H1 (cell line): ENCODE measurements around the gene PRSS36. TPM values are rescaled to one million over a fixed set of nuclear protein-coding genes. Genes with fewer than 3 reads are reported as not detected.
A peak's percentile ranks its signal among the peaks of the same experiment; 100 is the strongest.

Experiments used
- BACH1 ChIP-seq: IDR thresholded peaks from 2 replicates; pipeline ENCODE4 v1.6.1; 2012; ENCODE audit warnings: low read length, improper control_type of control experiment
- CBX5 ChIP-seq: fragments of 300-800, 300-1000 bp; sonication (generic); IDR thresholded peaks from 2 replicates; pipeline ENCODE4 v1.7.1; 2016; ENCODE audit warnings: antibody characterized with exemption, low read length, low read depth
- GTF2F1 ChIP-seq: IDR thresholded peaks from 2 replicates; pipeline ENCODE4 v1.6.1; 2012; ENCODE audit warnings: low read depth, low read length, improper control_type of control experiment, borderline replicate concordance
- JUND ChIP-seq: IDR thresholded peaks from 2 replicates; pipeline ENCODE4 v1.6.1; 2011; ENCODE audit warnings: mild to moderate bottlenecking, improper control_type of control experiment, low read length
- NRF1 ChIP-seq: IDR thresholded peaks from 2 replicates; pipeline ENCODE4 v1.6.1; 2011; ENCODE audit warnings: mild to moderate bottlenecking, low read depth, low read length, improper control_type of control experiment
- POLR2AphosphoS5 ChIP-seq: IDR thresholded peaks from 2 replicates; pipeline ENCODE4 v1.6.1; 2011; ENCODE audit warnings: low read depth, low read length
- SAP30 ChIP-seq: fragments of 300-600 bp; sonication (generic); IDR thresholded peaks from 2 replicates; pipeline ENCODE4 v1.7.1; 2012; ENCODE audit warnings: low read length, moderate library complexity, mild to moderate bottlenecking, inconsistent platforms; ENCODE audit not compliant: insufficient read depth, insufficient replicate concordance
- SIN3A ChIP-seq, 2 experiments: IDR thresholded peaks in 1 of 2; conservative IDR thresholded peaks in 1 of 2; 2 replicates each; pipeline ENCODE4 v1.6.1; 2011 to 2012; ENCODE audit warnings: low read length in 2 of 2, improper control_type of control experiment in 1 of 2, low read depth in 1 of 2, mild to moderate bottlenecking in 1 of 2
- USF2 ChIP-seq: IDR thresholded peaks from 2 replicates; pipeline ENCODE4 v1.6.1; 2011; ENCODE audit warnings: low read length, improper control_type of control experiment
- polyA plus RNA-seq, 7 experiments: library from polyadenylated mRNA; depleted of rRNA in 3 of 7; stranded (reverse) in 5 of 7; unstranded in 2 of 7; fragments of >200 nt in 5 of 7; fragments of 200-250 nt in 2 of 7; gene quantifications; 1 replicate in 5 of 7; 2 replicates in 1 of 7; 4 replicates in 1 of 7; pipeline versions ENCODE4 v1.2.1 to v1.2.3, GENCODE V29; 2011 to 2013; ENCODE audit warnings: missing spikeins in 2 of 7, mixed read lengths in 2 of 7
- total RNA-seq: library from RNA; stranded (reverse); fragmentation: NEBNext Ultra II Directional; extraction: Animal tissue kit (Norgen Biotek cat#: 25700); gene quantifications from 2 replicates; pipeline ENCODE4 v1.2.1, GENCODE V29; 2021

The PRSS36 gene
- total and polyA plus RNA-seq, 2 of the 8 experiments (the other 6 are each of a cell fraction or from before 2014, with no cell fraction given), result 1.3 to 1.9 TPM

DNA sequence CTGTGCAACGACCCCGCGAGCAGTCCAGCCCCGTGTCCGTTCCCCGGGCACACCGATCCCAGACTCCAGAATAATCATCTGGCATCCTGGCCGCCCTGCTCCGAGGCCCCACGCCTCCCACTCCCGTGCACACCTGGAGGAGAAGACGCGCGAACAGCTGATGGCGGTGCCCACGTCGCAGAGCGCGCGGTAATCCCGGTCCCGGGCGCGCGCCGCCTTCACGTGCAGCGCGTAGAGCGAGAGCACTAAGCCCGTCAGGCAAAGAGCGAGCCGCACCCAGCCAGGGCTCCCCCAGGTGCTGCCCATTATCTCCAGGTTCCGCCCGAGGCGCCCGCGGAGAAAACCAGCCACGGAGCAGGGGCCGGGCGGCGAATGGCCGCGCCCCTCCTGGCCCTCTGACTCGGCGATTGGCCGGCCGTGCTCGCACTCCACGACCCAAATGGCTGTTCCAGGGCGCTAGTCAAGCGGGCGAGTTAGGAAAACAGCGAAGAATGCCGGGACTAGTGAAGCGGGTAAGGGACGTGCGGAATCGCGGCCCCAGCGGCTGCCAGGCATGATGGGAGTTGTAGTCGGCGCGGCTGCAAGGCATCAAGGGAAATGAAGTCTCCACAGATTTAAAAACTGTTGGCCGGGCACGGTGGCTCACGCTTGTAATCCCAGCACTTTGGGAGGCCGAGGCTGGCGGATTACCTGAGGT lies 55.3 kb downstream of the PRSS36 start, which contains the start of gene VKORC1 (continued):
- TF ChIP-seq NRF1, result no peak
- no peak for TF ChIP-seq BACH1
- no peak for TF ChIP-seq POLR2AphosphoS5
- TF ChIP-seq JUND, result no peak
- TF ChIP-seq SIN3A (conservative IDR thresholded peaks at IDR 0.05 in 1 of 2, IDR thresholded peaks at IDR 0.05 in 1 of 2; ENCODE audit: low read depth in 1 of 2, low read length in 2 of 2), result peak in 1 of 2 experiments; percentile 16; a peak in 1 of 4 replicates
- no peak for TF ChIP-seq GTF2F1
- TF ChIP-seq USF2, result no peak
- TF ChIP-seq CBX5, result no peak
- no peak for TF ChIP-seq SAP30
